Measurements from ENCODE around the gene COX20.
"Not testable (repeated sequence)": the region's sequence is repeated elsewhere in the genome, so short reads cannot be mapped to it uniquely, and the experiment has no call there.

COX20 gene

DNA sequence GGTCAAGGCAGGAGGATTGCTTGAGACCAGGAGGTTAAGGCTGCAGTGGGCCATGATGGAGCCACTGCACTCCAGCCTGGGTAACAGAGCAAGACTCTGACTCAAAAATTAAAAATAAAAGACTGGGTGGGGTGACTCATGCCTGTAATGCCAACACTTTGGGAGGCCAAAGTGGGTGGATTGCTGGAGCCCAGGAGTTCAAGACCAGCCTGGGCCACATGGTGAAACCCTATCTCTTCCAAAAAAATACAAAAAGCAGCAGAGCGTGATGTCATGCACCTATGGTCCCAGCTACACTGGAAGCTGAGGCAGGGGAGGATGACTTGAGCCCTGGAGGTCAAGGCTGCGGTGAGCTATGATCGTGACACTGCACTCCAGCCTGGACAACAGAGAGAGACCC lies 44.4 kb upstream of the COX20 start:
- Histone ChIP-seq H3K27me3 (ENCODE audit: insufficient read depth, poor library complexity, severe bottlenecking) (no peaks in the 10 kb centered on the region), H3K9me3 (ENCODE audit: severe bottlenecking) (no peaks in the 10 kb centered on the region), H3K4me3 (ENCODE audit: severe bottlenecking) (no peak overlapping the region), H3K27ac (ENCODE audit: poor library complexity, severe bottlenecking) (no peak overlapping the region), H3K4me1 (ENCODE audit: insufficient read depth, poor library complexity, severe bottlenecking) (no peaks in the 10 kb centered on the region), H3K36me3 (ENCODE audit: low read depth) (no peaks in the 10 kb centered on the region)
- no peak for ATAC-seq (ENCODE audit: low read depth)
- no peak for DNase-seq (ENCODE audit: low spot score)
- TF ChIP-seq, protein P1, sequence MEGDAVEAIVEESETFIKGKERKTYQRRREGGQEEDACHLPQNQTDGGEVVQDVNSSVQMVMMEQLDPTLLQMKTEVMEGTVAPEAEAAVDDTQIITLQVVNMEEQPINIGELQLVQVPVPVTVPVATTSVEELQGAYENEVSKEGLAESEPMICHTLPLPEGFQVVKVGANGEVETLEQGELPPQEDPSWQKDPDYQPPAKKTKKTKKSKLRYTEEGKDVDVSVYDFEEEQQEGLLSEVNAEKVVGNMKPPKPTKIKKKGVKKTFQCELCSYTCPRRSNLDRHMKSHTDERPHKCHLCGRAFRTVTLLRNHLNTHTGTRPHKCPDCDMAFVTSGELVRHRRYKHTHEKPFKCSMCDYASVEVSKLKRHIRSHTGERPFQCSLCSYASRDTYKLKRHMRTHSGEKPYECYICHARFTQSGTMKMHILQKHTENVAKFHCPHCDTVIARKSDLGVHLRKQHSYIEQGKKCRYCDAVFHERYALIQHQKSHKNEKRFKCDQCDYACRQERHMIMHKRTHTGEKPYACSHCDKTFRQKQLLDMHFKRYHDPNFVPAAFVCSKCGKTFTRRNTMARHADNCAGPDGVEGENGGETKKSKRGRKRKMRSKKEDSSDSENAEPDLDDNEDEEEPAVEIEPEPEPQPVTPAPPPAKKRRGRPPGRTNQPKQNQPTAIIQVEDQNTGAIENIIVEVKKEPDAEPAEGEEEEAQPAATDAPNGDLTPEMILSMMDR (IDR thresholded peaks at IDR 0.05; ENCODE audit: poor library complexity, severe bottlenecking) = no peak

- H3K4me1 ChIP-seq (ENCODE audit: insufficient read depth, poor library complexity, severe bottlenecking) = no peaks in the 10 kb centered on the region
- no peaks in the 10 kb centered on the region for H3K27me3 ChIP-seq (ENCODE audit: insufficient read depth, poor library complexity, severe bottlenecking)
- no peaks in the 10 kb centered on the region for H3K9me3 ChIP-seq (ENCODE audit: severe bottlenecking)
- H3K27ac ChIP-seq (ENCODE audit: poor library complexity, severe bottlenecking) = no peak overlapping the region
- no peak for ATAC-seq (ENCODE audit: low read depth)
- H3K4me3 ChIP-seq (ENCODE audit: severe bottlenecking) = no peak overlapping the region
- TF ChIP-seq, protein P1 (IDR thresholded peaks at IDR 0.05; ENCODE audit: poor library complexity, severe bottlenecking) = no peak
- no peaks in the 10 kb centered on the region for H3K36me3 ChIP-seq (ENCODE audit: low read depth)
- DNase-seq (ENCODE audit: low spot score) = no peak
Measured at GRCh38 chr1:244792188-244792850, 43.1 kb upstream of the COX20 start.

GRCh38 chr1:244794071-244794470 lies 41.4 kb upstream of the COX20 start:
- ATAC-seq (ENCODE audit: low read depth) (no peak), DNase-seq (ENCODE audit: low spot score) (no peak)
- H3K36me3 ChIP-seq (ENCODE audit: low read depth) = no peaks in the 10 kb centered on the region
- no peaks in the 10 kb centered on the region for H3K4me1 ChIP-seq (ENCODE audit: insufficient read depth, poor library complexity, severe bottlenecking)
- no peaks in the 10 kb centered on the region for H3K9me3 ChIP-seq (ENCODE audit: severe bottlenecking)
- no peak overlapping the region for H3K4me3 ChIP-seq (ENCODE audit: severe bottlenecking)
- H3K27ac ChIP-seq (ENCODE audit: poor library complexity, severe bottlenecking) = no peak overlapping the region
- H3K27me3 ChIP-seq (ENCODE audit: insufficient read depth, poor library complexity, severe bottlenecking) = no peaks in the 10 kb centered on the region
- TF ChIP-seq, protein P1 (IDR thresholded peaks at IDR 0.05; ENCODE audit: poor library complexity, severe bottlenecking) = no peak

DNA sequence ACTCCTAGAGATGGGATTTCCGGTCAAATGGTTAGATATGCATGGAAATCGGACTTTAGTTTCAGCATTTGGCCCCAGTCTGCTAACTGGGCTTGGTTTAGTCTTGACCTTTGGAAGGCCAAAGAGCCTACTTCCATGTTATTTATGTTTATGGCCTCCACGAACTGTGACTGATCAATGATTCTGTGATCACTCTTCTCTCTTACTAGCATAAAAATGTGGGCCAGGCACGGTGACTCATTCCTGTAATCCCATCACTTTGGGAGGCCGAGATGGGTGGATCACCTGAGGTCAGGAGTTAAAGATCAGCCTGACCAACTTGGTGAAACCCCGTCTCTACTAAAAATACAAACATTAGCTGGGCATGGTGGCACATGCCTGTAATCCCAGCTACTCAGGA lies 40.9 kb upstream of the COX20 start:
- H3K36me3 ChIP-seq (ENCODE audit: low read depth); H3K27ac ChIP-seq (ENCODE audit: poor library complexity, severe bottlenecking); H3K27me3 ChIP-seq (ENCODE audit: insufficient read depth, poor library complexity, severe bottlenecking); H3K9me3 ChIP-seq (ENCODE audit: severe bottlenecking); H3K4me3 ChIP-seq (ENCODE audit: severe bottlenecking); ATAC-seq (ENCODE audit: low read depth); DNase-seq (ENCODE audit: low spot score); H3K4me1 ChIP-seq (ENCODE audit: insufficient read depth, poor library complexity, severe bottlenecking): not testable (repeated sequence)

DNA sequence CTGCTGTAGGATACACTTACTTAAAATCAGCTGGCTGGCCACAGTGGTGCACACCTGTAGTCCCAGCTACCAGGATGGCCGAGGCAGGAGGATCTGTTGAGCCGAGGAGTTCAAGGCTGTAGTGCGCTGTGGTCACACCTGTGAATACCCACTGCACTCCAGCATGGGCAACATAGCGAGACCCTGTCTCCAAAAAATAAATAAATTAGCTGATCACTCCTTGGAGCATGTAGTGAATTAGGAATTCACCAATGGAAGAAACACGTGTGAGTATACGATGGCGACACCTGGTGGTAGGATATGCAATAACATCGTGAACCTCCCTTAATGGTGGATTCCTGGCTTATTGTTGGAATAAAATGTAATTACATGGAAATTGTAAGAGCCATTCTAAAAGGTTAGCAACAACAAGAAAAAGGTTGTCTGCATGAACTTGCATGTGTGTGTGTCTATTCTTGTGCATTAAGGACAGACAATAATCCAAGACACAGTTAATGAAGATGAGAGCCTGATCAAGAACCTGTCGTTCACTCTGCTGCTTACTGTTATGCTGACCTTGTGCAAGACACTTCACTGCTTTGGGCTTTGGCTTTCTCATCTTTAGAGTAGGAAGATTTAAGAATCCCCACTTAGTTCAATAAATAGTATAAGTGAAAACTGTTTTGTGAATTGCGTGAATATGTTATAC lies 38.6 kb upstream of the COX20 start:
- Histone ChIP-seq H3K36me3 (ENCODE audit: low read depth) (no peaks in the 10 kb centered on the region), H3K4me1 (ENCODE audit: insufficient read depth, poor library complexity, severe bottlenecking) (no peaks in the 10 kb centered on the region), H3K27ac (ENCODE audit: poor library complexity, severe bottlenecking) (no peak overlapping the region), H3K27me3 (ENCODE audit: insufficient read depth, poor library complexity, severe bottlenecking) (no peaks in the 10 kb centered on the region), H3K4me3 (ENCODE audit: severe bottlenecking) (no peak overlapping the region), H3K9me3 (ENCODE audit: severe bottlenecking) (no peaks in the 10 kb centered on the region)
- DNase-seq (ENCODE audit: low spot score) (no peak), ATAC-seq (ENCODE audit: low read depth) (peak; percentile 38; the same call in 2 of the 3 replicates)
- TF ChIP-seq, protein P1 (IDR thresholded peaks at IDR 0.05; ENCODE audit: poor library complexity, severe bottlenecking) = peak; percentile 60
